Nucleus accumbens (tissue), 56 donors: ENCODE results near the gene HADH.
"Not testable (repeated sequence)": the region's sequence is repeated elsewhere in the genome, so short reads cannot be mapped to it uniquely, and the experiment has no call there.

Experiments used
- DNase-seq, 56 donors: peaks; one replicate each; lab custom pipeline; 2025; lab: John Stamatoyannopoulos, UW

The HADH gene

GRCh38 chr4:107993969-107994368 is 4.3 kb downstream of the HADH start:
- no peak for DNase-seq

GRCh38 chr4:107994894-107995293 is 5.2 kb downstream of the HADH start:
- no peak for DNase-seq

DNA sequence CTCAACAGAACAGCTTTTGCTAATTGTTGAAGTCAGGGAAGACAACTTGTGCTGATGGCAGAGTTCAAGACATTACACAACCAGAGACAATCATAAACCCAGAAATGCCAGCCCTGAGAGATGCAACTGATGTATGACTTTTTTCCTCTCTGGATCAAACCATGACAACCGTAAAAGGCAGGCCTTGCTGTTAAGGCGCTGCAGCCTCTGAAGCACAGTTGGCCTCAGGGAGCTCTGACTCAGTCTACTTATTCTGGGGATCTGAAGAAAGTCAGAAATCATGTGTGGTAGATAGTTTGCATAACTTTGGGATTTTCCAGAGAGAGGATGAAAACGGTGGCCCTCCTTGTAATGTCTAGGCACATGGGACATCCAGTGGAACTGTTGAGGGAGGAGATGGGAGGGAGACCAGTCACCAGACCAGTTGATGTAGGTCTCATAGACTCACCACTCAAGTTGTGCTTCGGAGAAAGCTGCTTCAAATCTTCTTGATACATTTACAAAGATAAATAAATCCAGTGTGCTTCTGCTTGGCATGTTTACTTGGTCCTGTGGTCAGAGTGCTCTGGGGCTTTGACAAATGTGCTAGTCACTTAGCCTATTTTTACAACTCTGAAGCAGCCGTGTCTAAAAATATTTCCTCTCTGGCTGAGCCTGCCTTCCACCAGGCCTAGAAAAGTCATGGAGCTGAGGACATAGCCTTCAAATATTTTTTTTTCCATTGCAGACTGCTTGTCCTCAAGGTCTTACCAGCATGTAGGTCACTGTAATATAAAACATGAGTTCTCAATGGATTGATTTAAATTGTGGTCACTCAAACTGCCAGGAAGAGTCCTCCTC is 7.5 kb downstream of the HADH start:
- DNase-seq: no peak

- DNase-seq: no peak
These were observed 8.1 kb downstream of the HADH start for GRCh38 chr4:107997794-107998193.

DNA sequence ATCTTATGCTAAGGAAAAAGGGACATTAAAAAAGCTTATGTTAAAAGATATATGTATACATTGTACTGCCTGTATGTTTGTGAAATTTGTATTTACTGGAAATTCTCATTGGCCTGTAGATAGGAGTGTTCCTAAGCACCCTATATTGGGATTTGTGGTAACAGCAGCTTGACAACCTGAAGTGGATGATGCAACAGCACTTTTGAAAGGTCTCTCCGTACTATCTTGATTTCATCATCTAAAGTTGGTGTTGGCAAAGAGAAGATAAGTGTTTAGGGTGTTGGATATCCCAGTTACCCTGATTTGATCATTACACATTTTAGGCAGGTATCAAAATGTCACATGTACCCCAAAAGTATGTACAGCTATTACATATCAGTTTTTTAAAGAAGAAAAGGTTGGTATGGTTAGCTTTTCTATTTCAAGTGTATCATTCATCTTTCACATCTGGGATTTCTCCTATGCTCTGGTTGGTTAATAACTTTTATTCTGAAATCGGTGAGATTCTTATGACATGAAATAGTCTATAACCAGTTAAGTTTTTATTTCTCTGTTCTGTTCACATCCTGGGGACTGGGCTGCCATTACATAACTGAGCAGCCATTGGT is 10.3 kb downstream of the HADH start:
- no peak for DNase-seq

DNA sequence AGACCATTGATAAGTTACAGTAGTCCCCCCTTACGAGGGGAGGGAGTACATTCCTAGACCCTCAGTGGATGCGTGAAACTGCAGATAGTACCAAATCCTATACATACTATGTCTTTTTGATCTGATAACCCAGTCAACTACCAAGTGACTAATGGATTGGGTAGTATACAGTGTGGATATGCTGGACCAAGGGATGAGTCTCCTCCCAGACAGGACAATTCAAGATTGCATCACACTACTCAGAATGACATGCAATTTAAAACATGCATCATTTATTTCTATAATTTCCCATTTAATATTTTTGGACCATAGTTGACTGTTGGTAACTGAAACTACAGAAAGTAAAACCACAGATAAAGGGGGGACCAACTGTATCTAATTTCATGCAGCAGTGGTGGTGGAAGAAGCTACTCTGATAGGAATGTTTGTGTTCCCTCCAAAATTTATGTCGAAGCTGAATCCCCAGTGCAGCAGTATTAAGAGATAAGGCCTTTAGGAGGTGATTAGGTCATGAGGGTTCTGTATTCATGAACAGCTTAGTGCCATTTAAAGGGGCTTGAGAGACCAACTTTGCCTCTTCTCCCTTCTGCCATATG is 11.9 kb downstream of the HADH start:
- no peak for DNase-seq

DNA sequence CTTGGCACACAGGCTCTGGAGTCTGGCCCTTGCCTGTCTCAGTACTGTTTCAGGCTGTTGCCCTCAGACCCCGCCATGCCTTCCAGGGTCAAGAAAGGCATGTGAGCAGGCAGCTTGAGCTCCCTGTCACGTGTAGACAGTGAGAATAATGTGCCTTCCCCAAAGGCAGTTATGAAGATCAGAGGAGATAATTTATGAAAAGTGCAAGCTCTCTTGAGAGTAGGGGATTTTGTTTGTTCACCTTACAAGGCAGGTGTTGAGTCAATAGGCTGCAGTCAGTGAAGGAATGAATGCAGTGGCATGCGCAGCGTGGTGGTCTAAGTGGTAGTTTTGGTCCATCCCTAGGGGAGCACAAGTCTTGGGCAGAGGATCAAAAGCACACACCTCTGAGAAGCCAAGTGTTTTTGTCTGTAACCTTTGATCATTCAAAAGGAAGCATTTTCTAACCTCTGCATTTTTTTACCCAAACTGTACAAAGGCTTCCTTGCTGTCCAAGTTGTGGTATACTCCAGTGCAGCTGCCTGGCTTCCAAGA is 14.4 kb downstream of the HADH start:
- no peak for DNase-seq

DNA sequence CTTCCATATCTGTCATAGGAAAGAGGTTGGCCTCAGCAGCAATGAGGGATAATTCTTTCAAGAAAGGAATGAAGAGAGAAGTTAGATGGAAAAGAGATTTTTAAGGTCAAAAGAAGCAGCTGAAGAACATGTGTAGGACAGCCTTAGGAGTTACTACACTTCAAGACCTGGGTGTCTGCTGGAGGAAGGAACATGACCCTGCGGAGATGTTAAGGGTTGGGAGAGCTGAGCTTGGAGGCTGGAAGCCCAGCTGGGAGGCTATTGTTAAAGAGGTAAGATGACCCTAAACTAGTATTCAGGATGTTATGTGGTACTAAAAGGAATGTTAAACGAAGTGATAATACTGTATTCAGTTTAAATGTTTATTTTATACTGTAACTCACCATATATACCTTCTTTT is 15.0 kb downstream of the HADH start:
- no peak for DNase-seq

DNA sequence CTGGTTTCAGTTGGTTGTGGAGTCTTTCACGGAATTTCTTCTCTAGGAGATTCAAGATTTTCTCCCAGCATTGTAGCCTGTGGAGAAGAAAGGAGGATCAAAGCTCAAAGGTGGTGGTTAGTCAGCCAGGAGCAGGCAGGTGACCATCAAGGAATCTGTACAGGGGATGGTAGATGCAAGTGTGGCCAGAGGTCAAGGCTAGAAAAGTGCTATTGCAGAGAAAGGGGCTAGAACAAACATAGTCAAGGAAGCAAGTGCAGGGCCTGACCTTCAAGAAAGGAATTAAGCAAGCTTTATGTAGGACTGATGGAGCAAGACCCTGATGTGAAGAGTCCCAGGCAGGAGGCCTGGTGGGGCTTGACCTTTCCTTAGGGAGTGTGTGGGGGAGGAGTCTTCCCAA is 16.1 kb downstream of the HADH start:
- DNase-seq: no peak

GRCh38 chr4:108006361-108006760 is 16.7 kb downstream of the HADH start:
- DNase-seq: no peak

- no peak for DNase-seq
These were observed 18.3 kb downstream of the HADH start for GRCh38 chr4:108007984-108008383.

- DNase-seq: no peak
These were observed 19.0 kb downstream of the HADH start for GRCh38 chr4:108008721-108009120.

GRCh38 chr4:108010167-108010566 is 20.5 kb downstream of the HADH start:
- peak in 8 of 56 donors; percentile 2 to 39 (median 18) for DNase-seq

- not testable (repeated sequence) for DNase-seq
These were observed 22.7 kb downstream of the HADH start for GRCh38 chr4:108012382-108012781.

DNA sequence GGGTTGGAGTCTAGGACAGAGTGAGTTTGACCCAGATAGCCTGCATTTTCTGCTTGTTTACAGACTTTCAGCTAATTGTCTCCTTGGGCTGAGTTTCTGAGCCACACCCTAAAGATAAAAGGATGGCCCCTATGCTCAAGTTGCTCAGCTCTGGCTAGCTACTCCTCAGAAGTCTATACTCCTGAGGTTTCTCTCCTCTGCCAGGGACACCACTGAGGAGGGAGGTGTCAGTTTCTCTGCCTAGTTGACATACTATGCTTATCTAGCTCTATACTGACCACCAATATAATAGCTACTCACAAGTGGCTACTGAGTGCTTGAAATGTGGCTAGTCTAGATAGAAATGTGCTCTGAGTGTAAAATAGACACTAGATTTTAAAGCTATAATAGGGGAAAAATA is 23.6 kb downstream of the HADH start:
- no peak for DNase-seq

DNA sequence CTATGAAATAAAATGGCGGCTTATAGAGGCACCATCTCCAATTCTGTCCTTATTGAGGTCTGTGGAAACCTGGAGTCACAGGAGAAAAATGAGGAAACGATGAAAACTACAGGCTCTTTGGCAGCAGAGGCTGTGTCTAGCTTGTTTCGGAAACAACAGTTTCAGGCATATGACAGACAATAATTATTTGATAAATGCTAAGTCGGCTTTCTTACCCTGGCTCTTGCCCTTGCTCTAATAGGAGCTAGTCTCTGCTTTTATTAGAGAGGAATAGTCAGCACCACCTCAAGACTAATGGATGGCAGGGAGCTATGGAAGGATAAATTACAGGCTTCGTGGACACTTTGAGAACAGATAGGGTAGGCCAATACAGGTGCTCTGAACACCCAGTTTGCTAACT is 24.3 kb downstream of the HADH start:
- no peak for DNase-seq

DNA sequence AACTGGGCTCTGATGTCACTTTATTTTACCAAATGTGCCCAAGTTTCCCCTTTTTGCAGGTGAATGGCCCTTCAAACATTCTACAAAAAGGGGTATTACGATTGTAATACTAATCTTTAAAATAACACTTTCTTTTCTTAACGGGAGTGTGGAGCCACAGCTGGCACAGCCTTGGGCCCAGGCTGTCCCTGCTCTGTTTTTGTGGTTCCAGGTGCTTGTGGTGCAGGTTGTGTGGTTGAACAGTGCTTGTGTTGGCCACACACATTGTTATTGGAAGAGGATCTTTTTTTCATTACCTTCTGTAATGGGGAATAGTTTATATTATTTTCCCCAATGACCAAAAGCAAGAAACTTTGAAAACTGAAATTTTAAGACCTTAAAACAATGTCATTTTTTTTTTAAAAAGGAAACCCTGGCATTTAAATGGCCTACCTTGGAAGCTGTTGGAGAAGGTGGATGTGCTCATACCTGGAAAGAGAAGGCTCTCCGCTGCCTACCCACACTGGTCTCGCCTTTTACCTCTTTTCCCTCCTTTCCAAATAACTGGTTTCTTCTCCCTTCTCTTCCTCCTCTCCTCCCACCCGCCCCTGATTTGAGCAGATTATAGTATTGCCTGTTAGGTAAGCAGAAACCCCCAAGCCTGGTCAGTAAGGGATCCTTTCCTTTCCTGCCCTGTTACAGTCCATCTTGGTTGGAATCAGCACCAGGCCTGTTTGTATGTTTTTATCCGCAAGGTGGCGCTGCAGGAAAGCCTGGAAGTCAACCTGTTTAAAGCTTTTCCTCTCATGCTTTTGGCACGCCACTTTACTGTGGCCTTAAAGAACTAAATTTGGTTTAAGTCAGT is 28.6 kb downstream of the HADH start:
- DNase-seq: peak in 52 of 56 donors; percentile 3 to 91 (median 50)

DNA sequence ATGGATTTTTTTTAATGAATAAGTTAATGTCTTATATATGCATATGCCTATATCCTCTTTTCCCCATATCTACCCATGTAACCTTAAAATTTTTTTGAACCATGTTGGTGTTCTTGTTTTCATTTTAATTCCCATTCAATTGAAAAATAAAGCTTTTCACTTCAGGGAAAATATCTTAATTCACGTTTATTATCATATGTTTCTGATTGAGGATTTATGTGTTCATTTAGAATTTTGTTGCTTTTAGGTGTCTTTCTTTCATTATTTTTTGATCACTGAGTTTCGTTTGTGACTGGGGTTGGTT is 29.1 kb downstream of the HADH start:
- no peak for DNase-seq

DNA sequence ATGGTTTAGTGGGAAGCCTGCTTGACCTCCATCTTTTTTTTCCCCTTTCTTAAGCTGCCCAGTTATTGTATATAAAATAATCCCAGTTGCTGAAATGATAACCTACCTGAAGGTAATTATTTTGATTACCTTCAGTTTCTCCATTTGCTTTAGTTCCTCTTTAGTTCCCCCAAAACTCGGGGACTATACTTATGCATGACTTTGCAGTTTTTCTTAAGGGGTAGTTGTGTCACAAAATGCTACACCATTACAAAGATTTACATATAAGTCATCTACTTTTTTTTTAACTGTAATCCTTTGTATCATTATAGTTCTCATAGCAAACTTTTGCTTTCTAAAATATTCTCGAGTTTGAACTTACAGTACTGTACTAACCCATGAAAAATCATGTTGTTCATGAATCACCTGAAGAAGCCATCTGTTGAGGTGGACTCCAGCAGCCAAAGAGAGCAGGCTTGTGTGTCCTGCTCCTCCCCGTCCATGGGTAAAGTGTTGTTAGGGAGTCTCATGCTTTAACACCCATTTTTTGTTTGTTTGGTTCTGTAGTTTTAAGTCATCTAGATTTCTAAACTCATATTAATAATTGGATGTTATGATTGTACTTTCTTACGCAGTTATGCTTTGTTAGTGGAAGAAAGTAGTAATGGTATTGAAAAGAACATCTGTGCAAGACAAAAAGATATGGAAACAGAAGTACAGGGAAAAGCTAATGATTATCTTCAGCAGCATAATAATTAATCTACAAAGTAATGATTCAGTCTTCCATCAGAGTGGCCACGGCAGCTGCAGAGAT is 34.6 kb downstream of the HADH start:
- DNase-seq: no peak

- no peak for DNase-seq
These were observed 35.1 kb downstream of the HADH start for GRCh38 chr4:108024878-108025165.
